Small intestine (tissue), 7 donors: ENCODE data around the gene NIM1K. TPM values are rescaled to one million over a fixed set of nuclear protein-coding genes. Genes with fewer than 3 reads are reported as not detected.
"Not testable (repeated sequence)": the region's sequence is repeated elsewhere in the genome, so short reads cannot be mapped to it uniquely, and the experiment has no call there.

Experiments used
- DNase-seq, 2 donors: peaks; one replicate each; pipeline versions ENCODE4 v3.0.0 to v3.0.0-alpha.2; 2013
- FAIRE-seq: peaks from 2 replicates; lab custom pipeline; 2012; peaks lifted over from hg19 to GRCh38; lab: Jason Lieb, UNC
- H3K27ac ChIP-seq, 3 donors: one replicate each; pipeline ENCODE4 v1.5.1; 2013; ENCODE audit warnings: low read length in 2 of 3, mild to moderate bottlenecking in 2 of 3, control low read depth in 1 of 3, inconsistent platforms in 1 of 3, low read depth in 1 of 3, moderate library complexity in 1 of 3
- H3K27me3 ChIP-seq, 3 donors: one replicate each; pipeline ENCODE4 v1.6.1; 2013; ENCODE audit warnings: low read length in 3 of 3, inconsistent platforms in 1 of 3; ENCODE audit not compliant: control insufficient read depth in 3 of 3, insufficient read depth in 3 of 3
- H3K36me3 ChIP-seq, 3 donors: one replicate each; pipeline ENCODE4 v1.6.1; 2013; ENCODE audit warnings: low read length in 3 of 3, inconsistent platforms in 1 of 3, low read depth in 1 of 3, mild to moderate bottlenecking in 1 of 3, moderate library complexity in 1 of 3; ENCODE audit not compliant: control insufficient read depth in 3 of 3, insufficient read depth in 2 of 3
- H3K4me1 ChIP-seq, 3 donors: one replicate each; pipeline ENCODE4 v1.6.1; 2013; ENCODE audit warnings: low read length in 2 of 3, inconsistent platforms in 1 of 3, low read depth in 1 of 3, mild to moderate bottlenecking in 1 of 3, moderate library complexity in 1 of 3; ENCODE audit not compliant: control insufficient read depth in 3 of 3, insufficient read depth in 2 of 3
- H3K4me3 ChIP-seq, 3 donors: one replicate each; pipeline ENCODE4 v1.5.1; 2013; ENCODE audit warnings: low read length in 3 of 3, control low read depth in 1 of 3, inconsistent platforms in 1 of 3, low read depth in 1 of 3, mild to moderate bottlenecking in 1 of 3, moderate library complexity in 1 of 3
- H3K9me3 ChIP-seq, 2 donors: one replicate each; pipeline ENCODE4 v1.6.1; 2013; ENCODE audit warnings: low read depth in 1 of 2, low read length in 1 of 2; ENCODE audit not compliant: control insufficient read depth in 2 of 2, insufficient read depth in 1 of 2
- WGBS, 3 donors: extraction: QIAGEN DNeasy Blood & Tissue Kit; methylation state at CpG; one replicate each; pipeline ENCODE4 v1.1.7; 2013; 5-methylcytosine and 5-hydroxymethylcytosine counted together
- polyA plus RNA-seq, 4 donors: library from polyadenylated mRNA; stranded (reverse) in 3 of 4; unstranded in 1 of 4; fragments of 200-250 nt in 3 of 4; fragments of 120-200 nt in 1 of 4; gene quantifications; one replicate each; pipeline versions ENCODE4 v1.2.1 to v1.2.3, GENCODE V29; 2013
- donor health status: healthy with polysubstance abuse.
- donor health status: control.
- donor health status: control.
- donor health status: Bipolar disorder and iron deficiency.
- donor health status: healthy.

NIM1K gene
- polyA plus RNA-seq, 4 donors, result 0.12 to 0.42 TPM; not detected in 2

- H3K27me3 ChIP-seq, H3K4me1 ChIP-seq, H3K27ac ChIP-seq, DNase-seq, H3K36me3 ChIP-seq, FAIRE-seq, H3K4me3 ChIP-seq, H3K9me3 ChIP-seq: not testable (repeated sequence)
- 76 to 83% (median 82%) methylated on average over 2 of the region's 2 CpGs for WGBS, 3 donors
These were observed 70.2 kb downstream of the NIM1K start for GRCh38 chr5:43262269-43262668.

- H3K9me3 ChIP-seq, result no peaks in the 10 kb centered on the region
- 56 to 76% (median 68%) methylated on average over 1 of the region's 1 CpG for WGBS, 3 donors
- H3K27ac ChIP-seq, result no peak overlapping the region
- peaks cover 0 to 4% (median 0%) of the 10 kb centered on the region in 3 donors for H3K27me3 ChIP-seq
- no peaks in the 10 kb centered on the region for H3K4me1 ChIP-seq
- no peaks in the 10 kb centered on the region for H3K36me3 ChIP-seq
- FAIRE-seq, result no peak
- no peak overlapping the region for H3K4me3 ChIP-seq
- DNase-seq, result no peak
These were observed 76.3 kb downstream of the NIM1K start for GRCh38 chr5:43268188-43268820.

GRCh38 chr5:43270645-43271044, 78.6 kb downstream of the NIM1K start:
- no peak for DNase-seq
- 67 to 84% (median 83%) methylated on average over 1 of the region's 1 CpG for WGBS, 3 donors
- Histone ChIP-seq H3K36me3 (no peaks in the 10 kb centered on the region), H3K27ac (no peak overlapping the region), H3K4me3 (no peak overlapping the region), H3K4me1 (no peaks in the 10 kb centered on the region), H3K27me3 (peaks cover 0 to 4% (median 0%) of the 10 kb centered on the region in 3 donors), H3K9me3 (no peaks in the 10 kb centered on the region)
- FAIRE-seq, result no peak

GRCh38 chr5:43273552-43273951, 81.5 kb downstream of the NIM1K start:
- no peaks in the 10 kb centered on the region for H3K27me3 ChIP-seq
- no peaks in the 10 kb centered on the region for H3K9me3 ChIP-seq
- H3K36me3 ChIP-seq, result no peaks in the 10 kb centered on the region
- DNase-seq (no peak), FAIRE-seq (no peak)
- no peak overlapping the region for H3K27ac ChIP-seq
- no peaks in the 10 kb centered on the region for H3K4me1 ChIP-seq
- H3K4me3 ChIP-seq, result no peak overlapping the region

GRCh38 chr5:43274435-43275114, 82.5 kb downstream of the NIM1K start:
- no peak overlapping the region for H3K4me3 ChIP-seq

GRCh38 chr5:43275391-43275790, 83.4 kb downstream of the NIM1K start:
- no peak overlapping the region for H3K27ac ChIP-seq
- FAIRE-seq (no peak), DNase-seq (no peak)
- H3K36me3 ChIP-seq, result no peaks in the 10 kb centered on the region
- no peaks in the 10 kb centered on the region for H3K9me3 ChIP-seq
- WGBS, 3 donors, result 87 to 90% (median 90%) methylated on average over 4 of the region's 4 CpGs
- no peaks in the 10 kb centered on the region for H3K4me1 ChIP-seq
- H3K27me3 ChIP-seq, result no peaks in the 10 kb centered on the region
- no peak overlapping the region for H3K4me3 ChIP-seq

More at GRCh38 chr5:43274435-43275114, 82.5 kb downstream of the NIM1K start:
- Histone ChIP-seq H3K27me3 (no peaks in the 10 kb centered on the region), H3K9me3 (no peaks in the 10 kb centered on the region), H3K4me1 (no peaks in the 10 kb centered on the region), H3K36me3 (no peaks in the 10 kb centered on the region), H3K27ac (no peak overlapping the region)
- WGBS, 3 donors, result 39 to 53% (median 51%) methylated on average over 7 of the region's 7 CpGs
- FAIRE-seq (no peak), DNase-seq (no peak)

- Histone ChIP-seq H3K27ac (no peak overlapping the region), H3K4me3 (no peak overlapping the region), H3K27me3 (no peaks in the 10 kb centered on the region), H3K36me3 (no peaks in the 10 kb centered on the region), H3K9me3 (no peaks in the 10 kb centered on the region), H3K4me1 (no peaks in the 10 kb centered on the region)
- no peak for DNase-seq
- FAIRE-seq, result no peak
- 87 to 91% (median 89%) methylated on average over 12 of the region's 12 CpGs for WGBS, 3 donors
These were observed 87.7 kb downstream of the NIM1K start for GRCh38 chr5:43279548-43280274.

GRCh38 chr5:43281840-43282658, 90.0 kb downstream of the NIM1K start:
- no peak overlapping the region for H3K27ac ChIP-seq
- 58 to 78% (median 66%) methylated on average over 7 of the region's 7 CpGs for WGBS, 3 donors

More at GRCh38 chr5:43281840-43282658, 90.0 kb downstream of the NIM1K start:
- Histone ChIP-seq H3K4me3 (no peak overlapping the region), H3K9me3 (no peaks in the 10 kb centered on the region), H3K27me3 (no peaks in the 10 kb centered on the region), H3K4me1 (no peaks in the 10 kb centered on the region), H3K36me3 (peaks cover 0 to 5% (median 3%) of the 10 kb centered on the region in 3 donors)
- FAIRE-seq (no peak), DNase-seq (no peak)
